Astrocyte of the spinal cord (primary cell): ENCODE results near the gene PHLPP2.

ENCODE experiments used
- DNase-seq: peaks from one replicate; pipeline ENCODE4 v3.0.0; 2011; ENCODE audit warnings: low read depth, low spot score
- H3K4me3 ChIP-seq: 2 replicates; pipeline ENCODE4 v1.5.1; 2011; ENCODE audit warnings: low read depth, mild to moderate bottlenecking, low read length, moderate library complexity
- CTCF ChIP-seq: IDR thresholded peaks from 2 replicates; pipeline ENCODE4 v1.5.1; 2012; ENCODE audit warnings: low read depth, mild to moderate bottlenecking, low read length, inconsistent platforms
- in situ Hi-C: cut with HindIII; loops from 2 replicates; pipeline ENCODE4 v1.10.0; 2017; ENCODE audit warnings: low sequenced_read_pairs

Gene PHLPP2

GRCh38 chr16:71724320-71724751 lies at the start of gene PHLPP2:
Gene PHLPP2 (minus strand): TSS chr16:71724701. CDS start chr16:71714795, 9,906 bp downstream.
- no peak for DNase-seq
- no peak for TF ChIP-seq CTCF
- H3K4me3 ChIP-seq = peak within 1 kb of the TSS; percentile 76
- in situ Hi-C loops = no loop called here

GRCh38 chr16:71771571-71771970 lies 47.1 kb upstream of the PHLPP2 start:
- no peak for DNase-seq
- no peak for TF ChIP-seq CTCF
- H3K4me3 ChIP-seq = no peak overlapping the region
- in situ Hi-C loops = no loop called here

GRCh38 chr16:71769222-71769621 lies 44.7 kb upstream of the PHLPP2 start:
- H3K4me3 ChIP-seq = no peak overlapping the region
- in situ Hi-C loops = no loop called here
- TF ChIP-seq CTCF = no peak
- no peak for DNase-seq

GRCh38 chr16:71767060-71767900 lies 42.8 kb upstream of the PHLPP2 start:
- no peak overlapping the region for H3K4me3 ChIP-seq
- no peak for TF ChIP-seq CTCF
- in situ Hi-C loops = no loop called here
- no peak for DNase-seq

GRCh38 chr16:71762186-71762585 lies 37.7 kb upstream of the PHLPP2 start:
- no peak for DNase-seq
- TF ChIP-seq CTCF = no peak
- no peak overlapping the region for H3K4me3 ChIP-seq
- in situ Hi-C loops = no loop called here

- TF ChIP-seq CTCF = no peak
- DNase-seq = no peak
- in situ Hi-C loops = no loop called here
- H3K4me3 ChIP-seq = no peak overlapping the region
Measured at GRCh38 chr16:71761097-71761496, 36.6 kb upstream of the PHLPP2 start.
